Measurements from ENCODE around the gene PLEKHG5.
A peak's percentile ranks its signal among the peaks of the same experiment; 100 is the strongest.

Gene PLEKHG5

DNA sequence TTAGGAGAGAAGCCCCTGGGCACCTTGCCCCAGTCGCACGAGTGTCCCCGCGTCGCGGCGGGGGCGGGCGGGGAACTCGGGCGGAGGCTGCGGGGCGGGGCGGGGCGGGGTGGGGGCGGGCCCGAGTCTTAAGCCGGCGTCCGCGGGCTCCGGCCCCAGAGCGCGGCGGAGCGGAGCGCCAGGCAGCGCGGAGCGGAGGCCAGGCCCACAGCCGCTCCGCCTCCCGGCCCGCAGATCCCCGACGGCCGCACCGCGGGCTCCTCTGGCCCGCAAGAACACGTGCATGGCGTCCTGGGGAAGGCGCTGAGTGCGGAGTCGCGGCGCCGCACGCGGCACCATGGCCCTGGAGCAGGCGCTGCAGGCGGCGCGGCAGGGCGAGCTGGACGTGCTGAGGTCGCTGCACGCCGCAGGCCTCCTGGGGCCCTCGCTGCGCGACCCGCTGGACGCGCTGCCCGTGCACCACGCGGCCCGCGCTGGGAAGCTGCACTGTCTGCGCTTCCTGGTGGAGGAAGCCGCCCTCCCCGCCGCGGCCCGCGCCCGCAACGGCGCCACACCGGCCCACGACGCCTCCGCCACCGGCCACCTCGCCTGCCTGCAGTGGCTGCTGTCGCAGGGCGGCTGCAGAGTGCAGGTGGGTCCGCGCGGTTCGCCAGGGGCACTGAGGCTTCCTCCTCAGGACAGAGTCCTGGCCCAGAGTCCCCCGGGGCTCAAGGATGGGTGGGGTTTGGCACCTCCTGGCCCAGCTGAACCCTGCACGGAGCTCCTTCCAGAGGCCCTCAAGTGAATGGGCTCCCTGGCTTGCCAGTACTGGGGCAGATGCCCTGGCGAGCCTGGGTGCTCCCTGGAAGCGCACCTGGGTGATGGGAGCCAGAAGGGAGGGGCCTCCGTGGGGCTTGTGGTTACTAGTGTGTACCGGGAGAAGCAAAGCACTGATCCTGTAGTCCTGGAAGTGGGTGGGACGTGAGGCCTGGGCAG, 66.6 kb downstream of the PLEKHG5 start, which contains the start of gene ESPN:
Gene ESPN (plus strand): TSS at position 158 of the 975 bp plus-strand sequence. CDS start 180 bp downstream, at position 338.
- peak; percentile 56 for DNase-seq

DNA sequence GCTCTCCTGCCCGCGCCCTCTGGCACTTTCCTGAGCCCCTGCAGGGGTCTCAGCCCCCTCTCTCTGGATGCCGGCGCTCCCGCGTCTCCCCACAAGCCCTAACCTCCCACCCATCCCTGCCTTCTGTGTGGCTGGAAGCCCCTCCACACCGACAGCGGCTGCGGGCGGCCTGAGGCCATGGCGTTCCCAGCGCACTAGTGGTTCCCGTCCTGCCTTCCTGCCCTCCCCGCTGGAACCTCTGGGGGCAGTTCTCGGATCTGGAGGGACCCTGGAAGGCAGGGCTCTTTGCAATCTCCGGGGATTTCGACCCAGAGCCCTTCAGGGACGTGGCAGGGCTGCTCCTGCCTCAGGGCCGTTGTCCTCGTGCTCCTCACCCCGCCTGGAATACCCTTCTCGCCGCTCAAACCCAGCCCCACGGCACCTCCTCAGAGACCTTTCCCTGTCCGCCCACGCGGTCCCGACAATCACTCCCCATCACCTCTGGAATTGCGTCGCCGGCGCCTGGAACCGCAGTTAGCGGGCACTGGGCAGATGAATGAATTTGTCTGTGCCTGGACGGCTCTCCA, 67.4 kb downstream of the PLEKHG5 start:
- DNase-seq, result peak; percentile 52

DNA sequence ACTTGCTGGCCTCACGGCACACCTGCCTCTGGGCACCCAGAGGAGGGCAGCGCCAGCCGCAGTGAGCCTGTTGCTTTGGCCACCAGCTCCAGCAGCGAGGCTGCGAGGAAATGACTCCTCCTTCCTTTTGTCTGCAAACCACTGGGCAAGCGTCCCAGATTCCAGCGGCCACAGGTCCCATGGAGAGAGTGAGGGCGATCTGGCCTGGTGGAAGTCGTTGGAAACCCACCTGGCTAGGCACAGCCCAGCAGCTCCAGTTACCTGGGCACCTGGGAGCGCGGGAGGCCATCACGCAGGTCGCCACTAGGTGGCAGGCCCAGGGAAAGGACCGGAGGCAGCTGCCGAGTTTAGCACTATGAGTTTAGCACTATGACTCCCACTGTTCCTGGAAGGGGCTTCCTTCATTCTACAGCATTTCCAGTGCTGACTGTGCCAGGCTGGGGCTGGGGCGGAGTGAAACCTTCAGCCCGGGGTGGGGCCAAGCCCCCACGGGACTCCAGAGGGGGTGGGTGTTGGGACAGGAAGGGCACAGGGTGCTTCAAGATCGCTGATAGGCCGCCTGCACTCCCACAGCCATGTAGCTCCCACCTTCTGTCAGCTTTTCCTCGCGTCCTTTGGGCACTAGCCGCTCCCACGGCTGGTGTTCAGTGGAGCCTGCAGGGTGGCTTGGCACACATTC, 68.0 kb downstream of the PLEKHG5 start:
- DNase-seq, result peak; percentile 83

DNA sequence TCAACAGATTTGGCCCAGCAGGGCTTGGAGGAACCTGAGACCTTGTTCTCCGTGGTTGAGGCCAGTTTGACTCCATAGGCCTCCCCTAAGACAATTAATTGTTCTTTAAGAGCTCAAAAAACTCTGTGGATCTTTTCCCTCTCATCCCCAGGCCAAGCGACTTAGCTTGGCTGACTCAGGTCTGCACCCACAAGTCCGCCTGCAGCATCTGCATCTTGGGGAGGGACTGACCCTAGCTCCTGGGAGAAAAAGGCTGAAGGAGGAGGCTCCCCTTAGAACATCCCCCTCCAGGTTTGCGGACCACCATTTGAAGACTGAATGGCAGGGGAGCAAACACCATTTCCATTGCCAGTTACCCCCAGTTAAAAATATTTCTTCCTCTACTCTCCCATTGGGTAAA, 70.2 kb downstream of the PLEKHG5 start:
- no peak for DNase-seq

DNA sequence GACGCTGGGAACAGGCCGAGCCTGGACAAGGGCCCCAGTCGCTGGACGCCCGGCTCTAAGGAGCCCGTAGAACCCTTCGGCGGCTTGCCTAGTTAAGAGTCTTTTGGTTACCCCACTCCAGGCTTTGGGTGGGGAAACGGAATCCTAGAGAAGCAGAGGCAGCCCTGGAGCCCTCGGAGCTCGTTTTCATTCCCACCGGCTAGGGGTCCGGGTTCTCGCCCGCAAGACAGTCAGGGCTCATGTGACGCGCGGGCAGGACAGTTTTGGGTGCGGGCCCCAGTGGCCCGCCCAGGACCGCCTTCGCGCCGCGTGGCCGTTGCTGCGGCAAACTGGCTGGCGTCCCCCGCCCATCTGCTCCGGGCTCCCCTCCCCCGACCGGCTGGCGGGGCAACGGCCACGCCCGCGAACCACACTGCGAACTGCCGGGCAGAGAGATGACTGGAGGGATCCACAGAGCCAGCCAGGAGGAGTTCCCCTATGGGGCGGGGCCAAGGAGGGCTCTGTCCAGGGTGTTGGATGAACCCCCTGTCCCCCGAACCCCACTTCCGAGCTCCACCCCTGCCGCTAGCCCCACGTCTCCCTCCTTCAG, 70.9 kb downstream of the PLEKHG5 start:
- no peak for DNase-seq

DNA sequence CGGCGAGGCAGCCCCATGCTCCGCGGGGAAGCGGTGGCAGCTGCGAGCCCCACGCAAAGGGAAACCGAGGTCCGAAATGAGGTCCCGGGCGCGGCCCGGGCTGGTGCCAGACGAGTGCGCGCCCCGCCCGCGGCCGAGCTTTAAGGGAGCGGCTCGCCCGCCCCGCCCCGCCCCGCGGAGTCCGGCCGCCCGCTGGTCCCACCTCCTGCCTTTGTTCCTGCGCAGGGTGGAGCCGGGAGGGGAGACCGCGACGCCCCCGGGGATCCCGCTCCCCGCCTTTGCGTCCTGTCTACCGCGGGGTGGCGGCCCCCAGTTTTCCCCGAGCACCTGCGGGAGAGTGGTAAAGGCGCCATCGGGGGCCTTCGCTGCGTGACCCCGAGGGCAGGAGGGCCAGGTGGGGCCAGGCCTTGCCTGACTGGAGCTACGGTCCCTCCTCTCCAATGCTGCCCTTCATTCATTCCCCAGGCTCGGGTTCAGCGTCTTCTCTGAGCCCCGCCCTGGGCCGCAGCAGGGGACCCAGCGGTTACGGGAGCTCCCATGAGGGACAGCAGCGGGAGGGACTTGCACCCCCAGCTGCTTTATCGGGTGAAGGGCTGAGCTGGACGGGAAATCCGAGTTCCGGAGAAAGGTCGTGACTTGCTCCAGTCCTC, 71.5 kb downstream of the PLEKHG5 start, which contains the start of gene HES2:
Gene HES2 (minus strand): TSS at position 116 of the 650 bp plus-strand sequence. CDS start 99 bp downstream, at position 17.
- no peak for DNase-seq

DNA sequence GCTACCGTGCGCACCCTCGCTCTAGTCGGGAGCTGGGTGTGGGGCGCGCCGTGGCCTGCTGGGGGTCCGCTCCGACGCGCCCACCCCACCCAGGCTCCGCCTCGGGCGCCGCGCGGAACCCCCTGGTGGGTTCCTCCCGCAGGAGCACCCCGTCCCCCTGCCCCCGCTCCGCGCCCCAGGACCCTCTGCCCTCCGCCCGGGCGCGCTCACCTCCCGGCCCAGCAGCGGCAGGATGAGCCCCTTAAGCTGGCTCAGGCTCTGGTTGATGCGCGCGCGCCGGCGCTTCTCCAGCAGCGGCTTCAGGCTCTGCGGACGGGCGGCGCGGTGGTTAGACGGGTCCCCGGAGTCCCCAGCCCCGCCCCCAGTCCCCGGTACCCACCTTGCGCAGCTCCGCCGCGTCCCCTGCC, 72.1 kb downstream of the PLEKHG5 start:
- DNase-seq, result no peak

DNA sequence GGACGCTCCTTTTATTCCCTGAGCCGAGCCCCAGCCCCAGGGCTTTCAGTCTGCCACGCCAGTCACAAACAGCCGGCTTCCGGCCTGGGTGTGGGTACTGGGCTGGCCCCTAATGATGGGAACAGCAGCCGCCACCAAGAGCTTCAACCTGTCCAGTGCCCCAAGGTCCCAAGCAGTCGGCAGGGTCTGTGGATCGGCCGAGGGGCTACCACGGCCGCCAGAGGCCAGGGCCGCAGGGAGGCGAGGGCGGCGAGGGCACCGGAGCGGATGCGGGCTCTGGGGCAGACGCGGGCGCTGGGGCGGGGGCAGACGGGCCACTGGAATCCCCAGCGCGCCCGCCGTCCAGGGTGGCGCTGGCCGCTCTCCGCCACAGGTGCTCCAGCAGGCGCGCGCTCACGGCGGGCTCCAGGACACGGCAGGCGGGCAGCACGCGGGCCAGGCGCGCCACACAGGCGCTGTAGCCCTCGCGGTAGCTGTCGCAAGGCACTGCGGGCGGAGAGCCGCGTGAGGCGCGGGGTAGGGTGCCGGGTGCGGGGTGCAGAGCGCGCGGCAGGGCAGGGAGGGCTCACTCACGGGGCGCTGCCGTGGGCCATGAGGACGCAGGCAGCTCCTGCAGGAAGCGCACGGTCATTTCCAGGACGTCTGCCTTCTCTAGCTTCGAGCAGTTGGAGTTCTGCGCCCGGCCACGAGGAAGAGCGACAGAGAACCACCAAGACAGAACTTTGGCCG, 72.6 kb downstream of the PLEKHG5 start:
- DNase-seq, result peak; percentile 50

DNA sequence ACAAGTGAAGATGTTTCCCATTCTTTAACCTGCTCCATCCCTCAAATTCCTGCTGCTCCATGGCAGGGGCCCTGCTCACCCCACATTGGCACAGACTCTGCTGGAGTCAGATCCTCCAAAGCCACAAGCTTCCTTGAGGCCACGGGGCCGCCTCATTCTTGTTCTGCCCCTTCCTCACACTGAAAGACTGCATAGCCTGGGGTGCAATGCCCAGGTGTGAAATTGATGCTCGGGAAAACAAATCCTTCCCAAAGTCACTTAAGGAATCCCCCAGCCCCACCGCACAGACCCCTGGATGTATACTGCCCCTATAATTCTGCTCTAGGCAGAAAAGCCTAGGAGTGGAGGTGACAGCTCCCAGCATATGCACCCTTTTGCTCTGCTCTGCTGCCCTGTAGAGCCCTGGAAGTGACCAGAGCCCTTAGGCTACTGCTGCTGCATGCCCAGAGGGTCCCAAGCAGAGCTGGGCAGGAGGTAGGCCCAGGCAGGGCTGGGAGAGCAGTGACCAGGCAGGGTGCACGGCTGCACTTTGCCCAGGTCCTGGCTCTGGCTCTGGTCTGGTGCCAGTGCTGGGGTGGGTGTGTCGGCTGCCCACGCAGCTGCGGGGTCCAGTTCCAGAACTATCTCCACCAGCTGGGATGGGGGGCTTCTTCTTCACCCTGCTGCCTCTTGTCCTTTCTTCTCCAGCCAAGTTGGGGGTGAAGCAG, 73.4 kb downstream of the PLEKHG5 start:
- no peak for DNase-seq

Data from activated CD8-positive, alpha-beta memory T cell treated with anti-CD3 and anti-CD28 coated beads, Interleukin-2, amount 50 U/mL, for 48 hours (primary cell).